C4-2B (cell line): Measurements from ENCODE around the gene SMIM35.

Source experiments
- CTCF ChIP-seq: fragments of 450-650 bp; conservative IDR thresholded peaks from 2 replicates; pipeline ENCODE4 v1.5.1; 2017; ENCODE audit warnings: mild to moderate bottlenecking
- ZFX ChIP-seq: fragments of 450-650 bp; IDR thresholded peaks from 2 replicates; pipeline ENCODE4 v1.6.1; 2017

GRCh38 chr11:118133816-118134215, 47.1 kb upstream of the SMIM35 start:
- no peak for TF ChIP-seq CTCF
- no peak for TF ChIP-seq ZFX
